ENCODE results near the gene INHBB.

INHBB gene

GRCh38 chr2:120398051-120398995 lies 52.4 kb downstream of the INHBB start:
- DNase-seq (ENCODE audit: low spot score): no peak

GRCh38 chr2:120398996-120399888 lies 53.3 kb downstream of the INHBB start:
- no peak for DNase-seq (ENCODE audit: low spot score)

GRCh38 chr2:120399889-120400240 lies 53.9 kb downstream of the INHBB start:
- no peak for DNase-seq (ENCODE audit: low spot score)

GRCh38 chr2:120400551-120400950 lies 54.6 kb downstream of the INHBB start:
- DNase-seq (ENCODE audit: low spot score): no peak
